Esophagus squamous epithelium (tissue), 5 donors: ENCODE results near the gene CDC42BPA. TPM values are rescaled to one million over a fixed set of nuclear protein-coding genes. Genes with fewer than 3 reads are reported as not detected.

Experiments used
- DNase-seq: peaks from one replicate; lab custom pipeline; 2025; lab: John Stamatoyannopoulos, UW
- H3K27ac ChIP-seq, 4 donors: fragments of 200-600 bp; sonication (generic); one replicate each; pipeline ENCODE4 v1.5.1; 2016 to 2019; ENCODE audit warnings: mild to moderate bottlenecking in 1 of 4
- H3K27me3 ChIP-seq, 4 donors: fragments of 200-600 bp; sonication (generic); 1 replicate in 3 of 4; 2 replicates in 1 of 4; pipeline versions ENCODE4 v1.5.1 to v1.6.0; 2017 to 2021; ENCODE audit warnings: antibody characterized with exemption in 1 of 4
- H3K36me3 ChIP-seq, 3 donors: fragments of 200-600 bp; sonication (generic); one replicate each; pipeline ENCODE4 v1.5.1; 2016 to 2019
- H3K4me1 ChIP-seq, 3 donors: fragments of 200-600 bp; sonication (generic); one replicate each; pipeline ENCODE4 v1.5.1; 2017 to 2019
- H3K4me3 ChIP-seq, 4 donors: fragments of 200-600 bp; sonication (generic); 1 replicate in 3 of 4; 2 replicates in 1 of 4; pipeline ENCODE4 v1.5.1; 2016 to 2019; ENCODE audit warnings: mild to moderate bottlenecking in 2 of 4, moderate library complexity in 1 of 4
- H3K9me3 ChIP-seq, 3 donors: fragments of 200-600 bp; sonication (generic); one replicate each; pipeline ENCODE4 v1.5.1; 2016 to 2019
- POLR2A ChIP-seq, 4 donors: fragments of 450-650 bp; IDR thresholded peaks; one replicate each; pipeline ENCODE4 v1.6.1; 2017; ENCODE audit warnings: antibody characterized with exemption in 4 of 4, mild to moderate bottlenecking in 4 of 4, moderate library complexity in 3 of 4
- WGBS, 2 donors: methylation state at CpG; one replicate each; pipeline ENCODE4 v1.1.5; 2018; 5-methylcytosine and 5-hydroxymethylcytosine counted together
- intact Hi-C: fragments of 100-400 bp; cut with DNase I; formaldehyde crosslinking; loops from one replicate; pipeline ENCODE4 v1.15.0; 2022
- total RNA-seq, 4 donors: library from RNA; depleted of rRNA; stranded (reverse); fragments of >200 nt; gene quantifications; one replicate each; pipeline ENCODE4 v1.1.0, GENCODE V29; 2016
- TF ChIP-seq, protein P1 (sequence below), 6 experiments: fragments of 450-650 bp in 4 of 6; fragments of 200-600 bp in 2 of 6; sonication (generic) in 2 of 6; IDR thresholded peaks; one replicate each; pipeline ENCODE4 v1.5.1; 2016 to 2019; ENCODE audit warnings: antibody characterized with exemption in 6 of 6, mild to moderate bottlenecking in 4 of 6, moderate library complexity in 4 of 6
- donor health status: DM: yes; HTN: yes; CAD: no.

Gene CDC42BPA
- total RNA-seq, 4 donors from 2014 or later = 4.3 to 33.6 (median 17.2) TPM

DNA sequence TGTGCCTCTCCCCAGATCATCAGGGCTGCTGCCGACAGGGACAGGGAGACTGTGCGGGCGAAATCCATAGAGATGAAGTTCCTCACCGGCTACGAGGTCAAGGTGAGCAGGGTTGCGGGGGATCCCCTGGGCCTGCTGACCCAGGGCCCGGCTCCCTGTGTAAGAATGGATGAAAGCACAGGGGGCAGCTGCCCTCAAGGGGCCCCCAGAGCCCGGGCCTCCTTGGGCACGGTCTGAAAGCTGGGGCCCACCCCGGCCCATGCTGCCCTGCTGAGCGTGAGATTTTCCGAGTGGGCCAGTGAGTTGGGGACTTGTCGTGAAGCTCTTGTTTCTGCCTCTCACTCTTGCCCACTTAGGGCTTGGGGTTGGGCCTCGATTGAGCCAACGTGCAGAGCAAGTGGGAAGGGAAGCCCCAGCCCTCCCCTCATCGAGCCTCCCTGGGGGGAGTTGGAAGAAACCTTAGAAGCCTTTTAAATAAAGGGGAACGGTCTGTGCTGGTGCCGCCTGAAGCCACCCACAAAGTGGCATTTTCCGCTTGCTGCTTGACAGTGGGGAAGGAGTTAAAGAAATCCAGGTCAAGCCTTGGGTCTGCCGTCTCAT is 333.0 kb downstream of the CDC42BPA start:
- intact Hi-C loops = no loop called here
- H3K36me3 ChIP-seq = peaks cover 4 to 77% (median 6%) of the 10 kb centered on the region in 3 donors

DNA sequence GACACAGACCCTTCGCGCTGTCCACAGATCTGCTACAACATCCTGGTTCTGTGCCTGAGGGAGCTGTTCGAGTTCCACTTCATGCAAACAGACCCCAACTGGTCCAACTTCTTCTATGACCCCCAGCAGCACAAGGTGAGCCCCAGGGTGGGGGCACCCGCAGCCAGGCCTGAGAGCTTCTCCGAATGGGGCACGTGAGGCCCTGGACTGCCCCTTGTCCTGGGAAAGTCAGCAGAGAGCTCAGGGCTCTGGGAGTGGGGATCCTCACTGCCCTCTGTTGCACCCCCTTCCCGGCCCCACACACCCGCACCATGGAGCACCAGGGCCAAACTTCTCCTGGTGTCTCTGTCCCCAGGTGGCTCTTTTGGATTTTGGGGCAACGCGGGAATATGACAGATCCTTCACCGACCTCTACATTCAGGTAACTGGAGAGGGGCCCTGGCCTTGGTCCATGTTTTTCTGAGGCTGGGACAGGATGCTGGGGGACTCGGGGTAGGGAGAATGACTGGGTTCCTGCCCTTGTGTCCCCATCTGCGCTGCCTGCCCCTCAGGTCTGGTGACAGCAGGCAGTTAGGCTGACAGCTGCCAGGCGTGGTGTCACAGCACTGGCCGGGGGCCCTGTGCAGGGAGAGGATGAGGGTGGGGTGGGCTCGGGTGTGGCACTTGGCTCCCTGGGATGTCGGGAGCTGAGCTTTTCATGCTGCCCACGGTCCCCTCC is 333.6 kb downstream of the CDC42BPA start:
- Histone ChIP-seq H3K9me3 (no peaks in the 10 kb centered on the region), H3K36me3 (peaks cover 4 to 84% (median 6%) of the 10 kb centered on the region in 3 donors), H3K4me1 (peaks cover 4 to 53% (median 24%) of the 10 kb centered on the region in 3 donors), H3K4me3 (no peak overlapping the region), H3K27ac (peak overlapping the region in 1 of 4 donors; percentile 0), H3K27me3 (no peaks in the 10 kb centered on the region)
- TF ChIP-seq, protein P1, sequence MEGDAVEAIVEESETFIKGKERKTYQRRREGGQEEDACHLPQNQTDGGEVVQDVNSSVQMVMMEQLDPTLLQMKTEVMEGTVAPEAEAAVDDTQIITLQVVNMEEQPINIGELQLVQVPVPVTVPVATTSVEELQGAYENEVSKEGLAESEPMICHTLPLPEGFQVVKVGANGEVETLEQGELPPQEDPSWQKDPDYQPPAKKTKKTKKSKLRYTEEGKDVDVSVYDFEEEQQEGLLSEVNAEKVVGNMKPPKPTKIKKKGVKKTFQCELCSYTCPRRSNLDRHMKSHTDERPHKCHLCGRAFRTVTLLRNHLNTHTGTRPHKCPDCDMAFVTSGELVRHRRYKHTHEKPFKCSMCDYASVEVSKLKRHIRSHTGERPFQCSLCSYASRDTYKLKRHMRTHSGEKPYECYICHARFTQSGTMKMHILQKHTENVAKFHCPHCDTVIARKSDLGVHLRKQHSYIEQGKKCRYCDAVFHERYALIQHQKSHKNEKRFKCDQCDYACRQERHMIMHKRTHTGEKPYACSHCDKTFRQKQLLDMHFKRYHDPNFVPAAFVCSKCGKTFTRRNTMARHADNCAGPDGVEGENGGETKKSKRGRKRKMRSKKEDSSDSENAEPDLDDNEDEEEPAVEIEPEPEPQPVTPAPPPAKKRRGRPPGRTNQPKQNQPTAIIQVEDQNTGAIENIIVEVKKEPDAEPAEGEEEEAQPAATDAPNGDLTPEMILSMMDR (IDR thresholded peaks at IDR 0.05) = no peak
- TF ChIP-seq POLR2A (IDR thresholded peaks at IDR 0.05) = no peak
- no peak for DNase-seq
- intact Hi-C loops = no loop called here
- 89 to 100% methylated on average over 3 to 9 of the region's 18 CpGs for whole genome bisulfite sequencing, 2 donors

More for the DNA sequence above, 333.0 kb downstream of the CDC42BPA start:
- no peak for DNase-seq
- no peaks in the 10 kb centered on the region for H3K9me3 ChIP-seq
- peaks cover 4 to 55% (median 30%) of the 10 kb centered on the region in 3 donors for H3K4me1 ChIP-seq
- 82 to 95% methylated on average over 5 to 7 of the region's 20 CpGs for WGBS, 2 donors
- H3K27me3 ChIP-seq = no peaks in the 10 kb centered on the region
- peak overlapping the region in 1 of 4 donors; percentile 0 for H3K27ac ChIP-seq
- no peak for TF ChIP-seq POLR2A (IDR thresholded peaks at IDR 0.05)
- TF ChIP-seq, protein P1 (IDR thresholded peaks at IDR 0.05) = no peak
- no peak overlapping the region for H3K4me3 ChIP-seq

DNA sequence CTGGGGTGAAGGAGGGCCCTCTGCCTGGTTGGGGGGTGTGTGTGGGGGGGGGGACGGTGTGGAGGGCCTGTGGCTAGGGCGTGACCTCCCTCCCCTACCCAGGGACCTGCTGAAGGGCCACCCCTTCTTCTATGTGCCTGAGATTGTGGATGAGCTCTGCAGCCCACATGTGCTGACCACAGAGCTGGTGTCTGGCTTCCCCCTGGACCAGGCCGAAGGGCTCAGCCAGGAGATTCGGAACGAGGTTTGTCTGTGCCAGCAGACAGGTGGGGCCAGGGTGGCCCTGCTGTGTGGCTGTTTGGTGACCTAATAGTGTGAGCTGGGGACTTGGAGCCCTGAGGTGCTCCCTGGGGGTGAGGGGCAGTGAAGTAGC is 334.3 kb downstream of the CDC42BPA start:
- no peak for DNase-seq
- TF ChIP-seq, protein P1 (IDR thresholded peaks at IDR 0.05) = no peak
- no peak for TF ChIP-seq POLR2A (IDR thresholded peaks at IDR 0.05)
- no CpG with 5 or more reads among the region's 5 CpGs for WGBS, 2 donors
- H3K4me3 ChIP-seq = no peak overlapping the region
- H3K9me3 ChIP-seq = no peaks in the 10 kb centered on the region
- intact Hi-C loops = no loop called here
- peak overlapping the region in 1 of 4 donors; percentile 21 for H3K27ac ChIP-seq
- peaks cover 1 to 46% (median 17%) of the 10 kb centered on the region in 3 donors for H3K4me1 ChIP-seq
- no peaks in the 10 kb centered on the region for H3K27me3 ChIP-seq
- peaks cover 4 to 91% (median 6%) of the 10 kb centered on the region in 3 donors for H3K36me3 ChIP-seq

DNA sequence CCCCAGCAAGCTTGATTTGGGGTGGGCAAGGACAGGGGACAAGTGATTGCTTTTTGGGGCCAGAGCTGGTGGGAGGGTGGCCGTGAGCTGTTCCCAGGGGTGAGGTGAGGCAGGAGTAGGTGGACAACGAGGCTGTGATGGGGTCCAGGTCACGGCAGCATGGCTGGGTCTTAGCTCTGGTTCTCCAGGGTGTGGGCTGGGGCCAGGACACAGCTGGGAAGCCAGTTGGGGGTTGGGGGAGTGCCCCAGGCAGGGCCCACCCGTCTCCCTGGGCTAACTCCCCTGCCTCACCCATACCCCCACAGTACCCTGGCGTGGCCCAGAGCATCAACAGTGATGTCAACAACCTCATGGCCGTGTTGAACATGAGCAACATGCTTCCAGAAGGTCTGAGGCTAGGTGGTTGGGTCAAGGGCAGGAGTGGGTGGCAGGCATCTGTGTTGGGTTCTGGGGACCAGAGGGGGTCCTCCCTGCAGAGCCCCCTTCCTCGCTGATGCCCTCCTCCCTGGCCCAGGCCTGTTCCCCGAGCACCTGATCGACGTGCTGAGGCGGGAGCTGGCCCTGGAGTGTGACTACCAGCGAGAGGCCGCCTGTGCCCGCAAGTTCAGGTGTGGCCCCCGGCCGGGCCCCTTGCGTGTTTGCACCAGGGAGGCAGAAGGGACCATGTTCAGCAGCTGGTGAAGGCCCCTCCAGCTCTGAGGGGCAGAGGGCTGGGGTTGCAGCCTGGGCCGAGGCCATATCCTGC is 334.9 kb downstream of the CDC42BPA start:
- Histone ChIP-seq H3K4me1 (peaks cover 0 to 41% (median 15%) of the 10 kb centered on the region in 3 donors), H3K27ac (peak overlapping the region in 1 of 4 donors; percentile 21), H3K9me3 (no peaks in the 10 kb centered on the region), H3K27me3 (no peaks in the 10 kb centered on the region), H3K36me3 (peaks cover 4 to 96% (median 6%) of the 10 kb centered on the region in 3 donors), H3K4me3 (no peak overlapping the region)
- DNase-seq = no peak
- TF ChIP-seq POLR2A (IDR thresholded peaks at IDR 0.05) = no peak
- TF ChIP-seq, protein P1 (IDR thresholded peaks at IDR 0.05) = no peak
- WGBS, 2 donors = 79 to 88% methylated on average over 6 to 8 of the region's 18 CpGs
- intact Hi-C loops = no loop called here
